ENCODE measurements around the gene TSPAN31.
"Not testable (repeated sequence)": the region's sequence is repeated elsewhere in the genome, so short reads cannot be mapped to it uniquely, and the experiment has no call there.

TSPAN31 gene, protein sequence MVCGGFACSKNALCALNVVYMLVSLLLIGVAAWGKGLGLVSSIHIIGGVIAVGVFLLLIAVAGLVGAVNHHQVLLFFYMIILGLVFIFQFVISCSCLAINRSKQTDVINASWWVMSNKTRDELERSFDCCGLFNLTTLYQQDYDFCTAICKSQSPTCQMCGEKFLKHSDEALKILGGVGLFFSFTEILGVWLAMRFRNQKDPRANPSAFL

DNA sequence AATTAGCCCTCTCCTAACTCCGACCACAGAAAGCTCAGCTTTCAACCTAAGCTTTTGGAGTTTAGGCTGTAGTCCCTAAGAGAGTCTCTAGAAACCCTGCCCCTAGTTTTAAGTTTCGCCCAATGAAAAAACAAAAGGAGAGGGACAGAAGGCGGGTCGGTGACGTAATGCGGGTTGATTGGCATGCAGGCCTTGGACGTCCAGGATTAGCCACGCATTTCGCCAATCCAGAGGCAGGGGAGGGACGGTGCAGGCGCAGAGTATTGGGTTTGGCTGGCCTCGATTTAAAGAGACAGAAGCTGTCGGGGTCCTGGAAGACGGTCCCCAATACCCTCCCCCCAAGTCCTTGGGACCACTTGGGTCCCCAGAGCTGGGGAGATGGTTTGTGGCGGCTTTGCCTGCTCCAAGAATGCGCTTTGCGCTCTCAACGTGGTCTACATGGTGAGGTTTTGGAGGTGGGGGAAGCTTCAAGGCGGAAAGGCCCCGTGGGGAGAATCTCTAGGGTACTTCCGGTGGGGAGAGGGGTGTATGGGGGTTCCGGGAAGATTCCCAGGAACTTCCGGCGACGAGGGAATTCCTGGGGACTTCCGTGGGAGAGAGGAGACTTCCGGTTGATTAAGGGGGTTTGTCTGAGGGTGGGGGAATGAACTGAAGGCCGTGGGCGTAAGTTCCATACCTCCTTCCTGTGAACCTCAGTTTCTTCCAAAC lies at the start of gene TSPAN31:
TSPAN31 (plus strand) TSS at position 263 of the 708 bp plus-strand sequence; CDS start at position 379, 116 bp downstream.
- DNase-seq = peak; percentile 95 to 96

- DNase-seq = no peak
These were observed 48.9 kb upstream of the TSPAN31 start for GRCh38 chr12:57695770-57696432.

- DNase-seq = no peak
These were observed 47.8 kb upstream of the TSPAN31 start for GRCh38 chr12:57697076-57697475.

- no peak for DNase-seq
These were observed 46.4 kb upstream of the TSPAN31 start for GRCh38 chr12:57698414-57698813.

GRCh38 chr12:57700317-57700716 lies 44.5 kb upstream of the TSPAN31 start:
- no peak for DNase-seq

DNA sequence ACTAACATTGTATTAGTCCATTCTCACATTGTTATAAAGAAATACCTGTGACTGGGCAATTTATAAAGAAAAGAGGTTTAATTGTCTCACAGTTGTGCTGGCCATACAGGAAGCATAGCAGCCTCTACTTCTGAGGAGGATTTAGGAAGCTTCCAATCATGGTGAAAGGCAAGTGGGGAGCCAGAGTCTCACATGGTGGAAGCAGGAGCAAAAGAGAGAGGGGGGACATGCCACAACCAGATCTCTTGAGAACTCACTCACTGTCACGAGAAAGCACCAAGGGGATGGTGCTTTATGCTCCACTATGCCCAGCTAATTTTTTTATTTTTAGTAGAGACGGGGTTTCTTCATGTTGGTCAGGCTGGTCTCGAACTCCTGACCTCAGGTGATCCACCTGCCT lies 37.6 kb upstream of the TSPAN31 start:
- no peak for DNase-seq

GRCh38 chr12:57708296-57708695 lies 36.5 kb upstream of the TSPAN31 start:
- DNase-seq = no peak

- no peak for DNase-seq
These were observed 32.1 kb upstream of the TSPAN31 start for GRCh38 chr12:57712701-57713100.

DNA sequence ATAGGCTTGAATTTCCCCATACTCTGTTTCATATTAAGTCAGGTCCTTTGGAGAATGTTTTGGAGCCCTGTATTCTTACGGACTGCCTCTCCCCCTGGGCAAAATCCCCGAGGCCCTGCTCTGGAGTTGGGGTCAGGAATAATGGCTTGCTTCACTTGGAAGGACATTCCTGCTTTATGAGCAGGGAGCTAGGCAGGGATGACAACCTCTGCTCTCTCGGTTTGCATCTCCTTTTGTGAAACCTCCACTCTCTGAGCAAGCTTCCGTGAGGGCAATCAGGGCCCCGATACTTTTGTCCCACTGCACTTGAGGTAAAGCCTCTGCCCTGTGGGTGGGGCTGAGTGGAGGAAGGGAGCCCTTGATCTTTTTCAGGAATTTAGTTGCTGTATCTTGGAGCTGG lies 31.6 kb upstream of the TSPAN31 start:
- DNase-seq = no peak

DNA sequence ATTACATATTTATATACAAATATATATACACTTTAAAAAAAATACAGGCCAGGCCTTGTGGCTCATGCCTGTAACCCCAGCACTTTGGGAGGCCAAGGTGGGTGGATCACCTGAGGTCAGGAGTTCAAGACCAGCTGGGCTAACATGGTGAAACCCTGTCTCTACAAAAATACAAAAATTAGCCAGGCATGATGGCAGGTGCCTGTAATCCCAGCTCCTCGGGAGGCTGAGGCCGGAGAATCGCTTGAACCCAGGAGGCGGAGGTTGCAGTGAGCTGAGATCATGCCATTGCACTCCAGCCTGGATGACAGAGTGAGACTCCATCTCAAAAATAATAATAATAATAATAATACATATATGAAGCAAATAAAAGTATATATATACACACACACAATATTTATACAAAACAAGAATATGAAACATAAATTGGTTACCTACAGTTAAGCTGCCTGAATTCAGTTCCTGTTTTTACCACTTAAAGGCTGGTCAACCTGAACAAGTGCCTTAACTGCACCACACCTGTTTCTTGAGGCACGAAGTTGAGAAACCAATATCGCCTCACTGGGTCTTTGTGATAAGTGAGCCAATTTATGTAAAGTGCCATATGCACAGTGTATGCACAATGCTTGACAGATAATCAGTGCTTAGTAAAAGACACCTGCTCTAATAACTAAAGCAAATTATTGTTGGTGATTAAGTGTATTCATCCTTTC lies 29.6 kb upstream of the TSPAN31 start:
- not testable (repeated sequence) for DNase-seq

- no peak for DNase-seq
These were observed 29.1 kb upstream of the TSPAN31 start for GRCh38 chr12:57715786-57716185.

DNA sequence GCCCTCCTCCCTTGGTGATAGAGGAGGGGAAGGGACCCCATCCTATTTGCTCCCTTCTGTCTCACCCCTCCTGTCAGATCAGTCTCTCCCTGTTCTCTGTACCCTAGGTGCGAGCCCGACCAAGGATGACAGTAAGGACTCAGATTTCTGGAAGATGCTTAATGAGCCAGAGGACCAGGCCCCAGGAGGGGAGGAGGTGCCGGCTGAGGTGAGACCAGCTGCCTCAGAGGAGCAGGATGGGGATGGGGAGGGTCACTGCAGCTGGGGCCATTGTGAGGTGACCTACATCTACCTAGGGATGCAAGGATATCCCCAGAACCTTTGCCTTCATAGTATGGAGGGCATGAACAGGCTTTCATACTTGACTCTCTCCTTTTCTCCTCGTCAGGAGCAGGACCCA lies 28.5 kb upstream of the TSPAN31 start:
- no peak for DNase-seq

DNA sequence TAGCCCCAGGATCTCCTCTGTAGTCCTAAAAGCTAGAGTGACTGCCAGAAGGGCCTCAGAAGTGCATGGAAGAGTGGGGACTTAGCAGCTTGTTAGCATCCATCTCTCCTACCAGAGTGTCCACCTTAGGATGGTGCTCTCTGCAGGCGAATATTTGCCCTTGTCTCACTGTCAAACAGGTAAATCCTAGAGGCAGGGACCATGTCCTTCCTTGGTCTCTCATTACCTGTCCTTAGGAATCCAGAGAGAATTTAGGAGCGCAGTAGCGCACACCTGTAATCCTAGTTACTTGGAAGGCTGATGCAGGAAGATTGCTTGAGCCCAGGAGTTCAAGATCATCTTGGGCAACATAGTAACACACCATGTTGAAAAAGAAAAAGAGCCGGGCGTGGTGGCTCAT lies 27.7 kb upstream of the TSPAN31 start:
- no peak for DNase-seq

GRCh38 chr12:57717846-57718640 lies 26.8 kb upstream of the TSPAN31 start:
- no peak for DNase-seq

DNA sequence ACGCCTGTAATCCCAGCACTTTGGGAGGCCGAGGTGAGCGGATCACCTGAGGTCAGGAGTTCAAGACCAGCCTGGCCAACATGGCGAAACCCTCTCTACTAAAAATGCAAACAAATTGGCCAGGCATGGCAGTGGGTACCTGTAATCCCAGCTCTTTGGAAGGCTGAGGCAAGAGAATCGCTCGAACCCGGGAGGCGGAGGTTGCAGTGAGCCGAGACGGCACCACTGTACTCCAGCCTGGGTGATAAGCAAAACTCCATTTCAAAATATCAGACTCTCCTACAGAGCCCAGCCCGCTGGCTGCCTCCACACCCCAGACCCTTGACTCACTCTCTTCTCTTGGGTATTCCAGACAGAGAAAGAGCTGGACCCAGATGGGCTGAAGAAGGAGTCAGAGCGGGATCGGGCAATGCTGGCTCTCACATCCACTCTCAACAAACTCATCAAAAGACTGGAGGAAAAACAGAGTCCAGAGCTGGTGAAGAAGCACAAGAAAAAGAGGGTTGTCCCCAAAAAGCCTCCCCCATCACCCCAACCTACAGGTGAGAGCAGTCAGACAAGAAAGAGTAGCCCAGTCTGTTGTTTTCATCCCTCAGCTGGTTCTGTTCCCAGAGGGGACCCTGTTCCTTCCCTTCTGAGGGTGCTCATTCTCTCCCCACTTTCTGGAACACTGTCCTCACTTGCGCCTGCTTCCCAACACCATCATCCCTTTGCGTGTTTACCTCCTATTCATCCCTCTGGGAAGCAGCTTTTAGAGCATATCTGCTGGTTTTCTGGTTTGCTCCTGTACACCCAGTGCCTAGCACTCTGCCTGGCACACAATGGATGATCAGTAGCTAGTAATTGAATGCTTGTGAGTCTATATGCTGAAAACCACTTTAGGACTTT lies 26.0 kb upstream of the TSPAN31 start:
- no peak for DNase-seq

- no peak for DNase-seq
These were observed 24.8 kb upstream of the TSPAN31 start for GRCh38 chr12:57719777-57720605.

- DNase-seq = no peak
These were observed 23.9 kb upstream of the TSPAN31 start for GRCh38 chr12:57720606-57721595.

- not testable (repeated sequence) for DNase-seq
These were observed 22.8 kb upstream of the TSPAN31 start for GRCh38 chr12:57721846-57722608.
